GM18505 (cell line): Measurements from ENCODE around the gene ARHGEF25.
"Not testable (repeated sequence)": the region's sequence is repeated elsewhere in the genome, so short reads cannot be mapped to it uniquely, and the experiment has no call there.

ENCODE experiments used
- ATAC-seq: cut with Tn5 transposase; IDR thresholded peaks from one replicate; pipeline ENCODE4 v1.9.1; 2021; ENCODE audit not compliant: unreplicated experiment
- POLR2A ChIP-seq: IDR thresholded peaks from 4 replicates; pipeline ENCODE4 v1.6.1; 2011; ENCODE audit warnings: borderline replicate concordance; ENCODE audit not compliant: insufficient read depth, insufficient read length; ENCODE audit errors: extremely low read depth

ARHGEF25 gene

GRCh38 chr12:57579677-57580465 is 31.4 kb upstream of the ARHGEF25 start:
- no peak for TF ChIP-seq POLR2A
- ATAC-seq: no peak

- ATAC-seq: no peak
- TF ChIP-seq POLR2A: no peak
These were observed 30.8 kb upstream of the ARHGEF25 start for GRCh38 chr12:57580466-57580795.

- no peak for ATAC-seq
- no peak for TF ChIP-seq POLR2A
These were observed 29.4 kb upstream of the ARHGEF25 start for GRCh38 chr12:57581802-57582201.

GRCh38 chr12:57582440-57582839 is 28.8 kb upstream of the ARHGEF25 start:
- no peak for TF ChIP-seq POLR2A
- no peak for ATAC-seq

- ATAC-seq: peak; percentile 86
- TF ChIP-seq POLR2A: no peak
These were observed 28.0 kb upstream of the ARHGEF25 start for GRCh38 chr12:57583008-57583831.

- TF ChIP-seq POLR2A: no peak
- no peak for ATAC-seq
These were observed 27.2 kb upstream of the ARHGEF25 start for GRCh38 chr12:57584050-57584449.

GRCh38 chr12:57584690-57585089 is 26.5 kb upstream of the ARHGEF25 start:
- no peak for TF ChIP-seq POLR2A
- no peak for ATAC-seq

GRCh38 chr12:57585156-57585555 is 26.1 kb upstream of the ARHGEF25 start:
- no peak for TF ChIP-seq POLR2A
- ATAC-seq: no peak

- no peak for ATAC-seq
- no peak for TF ChIP-seq POLR2A
These were observed 25.1 kb upstream of the ARHGEF25 start for GRCh38 chr12:57586128-57586527.

- no peak for ATAC-seq
These were observed 24.3 kb upstream of the ARHGEF25 start for GRCh38 chr12:57586832-57587429.

GRCh38 chr12:57588951-57589610 is 22.2 kb upstream of the ARHGEF25 start:
- ATAC-seq: not testable (repeated sequence)

More at GRCh38 chr12:57586832-57587429, 24.3 kb upstream of the ARHGEF25 start:
- TF ChIP-seq POLR2A: no peak

- no peak for ATAC-seq
- no peak for TF ChIP-seq POLR2A
These were observed 20.8 kb upstream of the ARHGEF25 start for GRCh38 chr12:57590479-57590863.
